CD14-positive monocyte (primary cell): ENCODE data around the gene FBXO45. TPM values are rescaled to one million over a fixed set of nuclear protein-coding genes. Genes with fewer than 3 reads are reported as not detected.

ENCODE experiments used
- DNase-seq, 3 donors: peaks; one replicate each; pipeline ENCODE4 v3.0.0-alpha.2; 2011 to 2022
- H2AFZ ChIP-seq: 2 replicates; pipeline ENCODE4 v1.6.0; 2012; ENCODE audit warnings: mild to moderate bottlenecking, low read depth, low read length, inconsistent platforms; ENCODE audit not compliant: insufficient read depth, poor library complexity, severe bottlenecking
- H3K27ac ChIP-seq, 2 donors: 1 replicate in 1 of 2; 2 replicates in 1 of 2; pipeline ENCODE4 v1.5.1; 2012 to 2013; ENCODE audit warnings: low read length in 2 of 2, control low read depth in 1 of 2, inconsistent platforms in 1 of 2, low read depth in 1 of 2, mild to moderate bottlenecking in 1 of 2
- H3K27me3 ChIP-seq, 2 donors: one replicate each; pipeline versions ENCODE4 v1.6.0 to v1.6.1; 2011 to 2013; ENCODE audit warnings: low read length in 2 of 2; ENCODE audit not compliant: control insufficient read depth in 2 of 2, insufficient read depth in 2 of 2
- H3K36me3 ChIP-seq, 2 donors: replicated peaks in 1 of 2; 1 replicate in 1 of 2; 2 replicates in 1 of 2; pipeline versions ENCODE4 v1.5.1 to v1.6.1; 2012 to 2013; ENCODE audit warnings: low read length in 2 of 2, control low read depth in 1 of 2, inconsistent platforms in 1 of 2, mild to moderate bottlenecking in 1 of 2; ENCODE audit not compliant: insufficient read depth in 2 of 2, control insufficient read depth in 1 of 2
- H3K4me1 ChIP-seq, 2 donors: 1 replicate in 1 of 2; 2 replicates in 1 of 2; pipeline versions ENCODE4 v1.5.1 to v1.6.1; 2012 to 2013; ENCODE audit warnings: low read length in 2 of 2, control low read depth in 1 of 2, inconsistent platforms in 1 of 2, mild to moderate bottlenecking in 1 of 2, moderate library complexity in 1 of 2; ENCODE audit not compliant: insufficient read depth in 2 of 2, control insufficient read depth in 1 of 2
- H3K4me2 ChIP-seq: replicated peaks from 2 replicates; pipeline ENCODE3; 2012; ENCODE audit warnings: low read length, moderate library complexity, mild to moderate bottlenecking; ENCODE audit not compliant: poor library complexity, severe bottlenecking; ENCODE audit errors: extremely low read depth
- H3K4me3 ChIP-seq, 3 experiments: fragments of 200-600 bp in 1 of 3; sonication (generic) in 1 of 3; replicated peaks in 1 of 3; 1 replicate in 2 of 3; 2 replicates in 1 of 3; pipeline ENCODE4 v1.5.1; 2011 to 2013; ENCODE audit warnings: low read length in 3 of 3, mild to moderate bottlenecking in 3 of 3, control low read depth in 2 of 3, low read depth in 2 of 3, inconsistent platforms in 1 of 3, moderate library complexity in 1 of 3
- H3K79me2 ChIP-seq: 2 replicates; pipeline ENCODE4 v1.6.0; 2012; ENCODE audit warnings: mild to moderate bottlenecking, control low read depth, inconsistent platforms, low read length, moderate library complexity; ENCODE audit not compliant: insufficient read depth
- H3K9ac ChIP-seq: 2 replicates; pipeline ENCODE4 v1.6.0; 2017; ENCODE audit warnings: low read length, mild to moderate bottlenecking; ENCODE audit not compliant: insufficient read depth, poor library complexity, severe bottlenecking
- H3K9me3 ChIP-seq, 2 donors: replicated peaks in 1 of 2; 1 replicate in 1 of 2; 2 replicates in 1 of 2; pipeline versions ENCODE4 v1.5.1 to v1.6.1; 2012 to 2013; ENCODE audit warnings: low read length in 2 of 2, control low read depth in 1 of 2; ENCODE audit not compliant: control insufficient read depth in 1 of 2, insufficient read depth in 1 of 2
- H4K20me1 ChIP-seq: 2 replicates; pipeline ENCODE4 v1.6.0; 2012; ENCODE audit warnings: mild to moderate bottlenecking, low read length, control low read depth, moderate library complexity; ENCODE audit not compliant: insufficient read depth
- H3K27ac Mint-ChIP-seq, 7 donors: one replicate each; pipeline ENCODE4 v1.8.0; 2020; ENCODE audit warnings: mild to moderate bottlenecking in 7 of 7, mixed read lengths in 7 of 7, moderate library complexity in 6 of 7, inconsistent platforms in 2 of 7
- H3K27me3 Mint-ChIP-seq, 3 donors: one replicate each; pipeline ENCODE4 v1.8.0; 2021 to 2022; ENCODE audit warnings: low read depth in 3 of 3, mild to moderate bottlenecking in 3 of 3, mixed read lengths in 3 of 3, moderate library complexity in 3 of 3, inconsistent platforms in 1 of 3
- H3K36me3 Mint-ChIP-seq, 2 donors: one replicate each; pipeline ENCODE4 v1.8.0; 2020; ENCODE audit warnings: mixed read lengths in 2 of 2, inconsistent platforms in 1 of 2, mild to moderate bottlenecking in 1 of 2
- H3K4me1 Mint-ChIP-seq: one replicate; pipeline ENCODE4 v1.8.0; 2020; ENCODE audit warnings: mild to moderate bottlenecking, mixed read lengths
- H3K4me3 Mint-ChIP-seq, 2 donors: one replicate each; pipeline ENCODE4 v1.8.0; 2020; ENCODE audit warnings: mild to moderate bottlenecking in 2 of 2, mixed read lengths in 2 of 2, moderate library complexity in 1 of 2
- H3K9me3 Mint-ChIP-seq, 7 donors: one replicate each; pipeline ENCODE4 v1.8.0; 2020 to 2022; ENCODE audit warnings: mixed read lengths in 7 of 7, mild to moderate bottlenecking in 6 of 7, moderate library complexity in 6 of 7, inconsistent platforms in 2 of 7
- CTCF ChIP-seq: fragments of 200-600 bp; IDR thresholded peaks from one replicate; pipeline ENCODE4 v1.8.0; 2022; ENCODE audit warnings: antibody characterized with exemption, mild to moderate bottlenecking
- WGBS: methylation state at CpG from one replicate; pipeline ENCODE4 v1.1.5; 2013; ENCODE audit warnings: missing lambda C conversion rate; ENCODE audit not compliant: insufficient coverage; 5-methylcytosine and 5-hydroxymethylcytosine counted together
- intact Hi-C, 2 donors: fragments of 100-400 bp; cut with micrococcal nuclease; formaldehyde crosslinking; loops; one replicate each; pipeline versions ENCODE4 v1.15.0 to v1.15.1; 2023
- polyA plus RNA-seq, 3 donors: library from polyadenylated mRNA; depleted of rRNA in 1 of 3; unstranded in 2 of 3; stranded (reverse) in 1 of 3; fragments of 300-500 nt in 2 of 3; fragments of >200 nt in 1 of 3; fragmentation: Illumina TruSeq in 2 of 3; gene quantifications; 1 replicate in 2 of 3; 2 replicates in 1 of 3; pipeline ENCODE4 v1.2.3, GENCODE V29; 2012 to 2021

FBXO45 gene
- polyA plus RNA-seq, 3 donors, result 1.8 to 2.8 (median 2.3) TPM

- intact Hi-C loops, result loop anchor here in 1 of 2 donors (5.0 kb wide), 1 partner anchor 66 kb away; no protein-coding TSS in a partner anchor
- Mint-ChIP-seq H3K27ac (peak overlapping the region; percentile 95 to 100 (median 99)), H3K36me3 (peaks cover 0 to 9% of the 10 kb centered on the region in 2 donors), H3K4me3 (no peak overlapping the region), H3K9me3 (peaks cover 0 to 3% (median 0%) of the 10 kb centered on the region in 7 donors), H3K27me3 (peaks cover 0 to 2% (median 0%) of the 10 kb centered on the region in 3 donors), H3K4me1 (peaks cover 85% of the 10 kb centered on the region)
- peak in 2 of 3 donors; percentile 60 to 66 for DNase-seq
- no peak for TF ChIP-seq CTCF
- no peak overlapping the region for H3K9ac ChIP-seq
- WGBS, result 14% methylated on average over 6 of the region's 10 CpGs
- peaks cover 94 to 98% of the 10 kb centered on the region in 2 donors for H3K4me1 ChIP-seq
- H2AFZ ChIP-seq, result peak overlapping the region; percentile 54
- H3K27ac ChIP-seq, result peak overlapping the region; percentile 81 to 93
- H3K9me3 ChIP-seq, result no peaks in the 10 kb centered on the region
- peaks cover 26% of the 10 kb centered on the region for H3K79me2 ChIP-seq
- no peaks in the 10 kb centered on the region for H3K36me3 ChIP-seq
- no peaks in the 10 kb centered on the region for H4K20me1 ChIP-seq
- H3K27me3 ChIP-seq, result no peaks in the 10 kb centered on the region
- peak overlapping the region; percentile 28 for H3K4me2 ChIP-seq
- H3K4me3 ChIP-seq, result peak overlapping the region in 1 of 3 experiments; percentile 28
Observed at GRCh38 chr3:196621611-196622010, 53.2 kb downstream of the FBXO45 start.

DNA sequence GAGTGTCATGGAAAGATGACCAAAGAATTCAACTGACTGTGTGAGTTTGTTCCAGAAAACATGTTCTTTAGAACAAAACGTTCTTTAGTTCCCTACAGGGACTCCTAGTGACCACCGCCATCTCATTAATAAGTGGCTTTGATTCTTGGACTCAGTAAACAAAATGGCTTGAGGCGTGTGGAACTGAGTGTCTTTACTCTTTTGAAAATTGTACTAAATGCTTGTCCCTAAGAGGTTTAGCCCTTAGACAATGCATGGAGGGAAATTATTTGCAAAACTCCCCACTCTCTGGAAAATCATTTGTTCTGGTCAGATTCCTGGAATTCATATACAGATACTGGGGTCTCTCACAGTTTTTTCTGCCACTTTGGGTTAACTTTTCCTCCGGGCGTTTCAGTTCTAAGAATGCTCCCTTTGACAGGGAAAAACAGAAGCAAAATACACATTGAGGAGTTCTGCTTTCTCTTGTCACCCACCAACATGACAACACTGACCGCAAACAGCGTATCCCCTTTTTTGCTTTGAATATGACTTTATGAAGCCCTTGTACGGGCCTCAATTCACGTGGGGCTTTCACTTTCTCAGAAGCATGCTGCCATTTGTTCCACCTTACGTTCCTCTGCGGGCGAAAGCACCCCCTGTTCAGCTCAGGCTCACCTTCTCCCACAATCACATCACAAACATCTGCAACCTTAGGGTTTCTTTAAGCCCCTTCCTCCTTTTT, 55.8 kb downstream of the FBXO45 start:
- no peaks in the 10 kb centered on the region for H3K36me3 ChIP-seq
- peak overlapping the region; percentile 76 for H3K9ac ChIP-seq
- H2AFZ ChIP-seq, result no peak overlapping the region
- peak overlapping the region; percentile 93 to 98 for H3K27ac ChIP-seq
- H3K79me2 ChIP-seq, result peaks cover 30% of the 10 kb centered on the region
- DNase-seq, result peak; percentile 87 to 91 (median 88)
- H3K9me3 ChIP-seq, result no peaks in the 10 kb centered on the region
- peak overlapping the region; percentile 18 to 68 (median 48) for H3K4me3 ChIP-seq
- peaks cover 0 to 2% (median 0%) of the 10 kb centered on the region in 3 donors for H3K27me3 Mint-ChIP-seq
- H3K27me3 ChIP-seq, result no peaks in the 10 kb centered on the region
- no peaks in the 10 kb centered on the region for H4K20me1 ChIP-seq
- peak overlapping the region; percentile 80 to 89 for H3K4me3 Mint-ChIP-seq
- WGBS, result 2% methylated on average over 4 of the region's 12 CpGs
- no peak for TF ChIP-seq CTCF
- intact Hi-C loops, result loop anchor here in 1 of 2 donors (2.0 to 5.0 kb wide), 2 partner anchors 19 to 63 kb away; no protein-coding TSS in a partner anchor
- H3K36me3 Mint-ChIP-seq, result peaks cover 0 to 5% of the 10 kb centered on the region in 2 donors
- peaks cover 0 to 3% (median 0%) of the 10 kb centered on the region in 7 donors for H3K9me3 Mint-ChIP-seq
- peak overlapping the region; percentile 80 for H3K4me2 ChIP-seq
- peaks cover 72% of the 10 kb centered on the region for H3K4me1 Mint-ChIP-seq
- peaks cover 88 to 97% of the 10 kb centered on the region in 2 donors for H3K4me1 ChIP-seq
- peak overlapping the region; percentile 98 to 100 (median 100) for H3K27ac Mint-ChIP-seq
